Measurements from ENCODE around the gene PNPLA3.

DNA sequence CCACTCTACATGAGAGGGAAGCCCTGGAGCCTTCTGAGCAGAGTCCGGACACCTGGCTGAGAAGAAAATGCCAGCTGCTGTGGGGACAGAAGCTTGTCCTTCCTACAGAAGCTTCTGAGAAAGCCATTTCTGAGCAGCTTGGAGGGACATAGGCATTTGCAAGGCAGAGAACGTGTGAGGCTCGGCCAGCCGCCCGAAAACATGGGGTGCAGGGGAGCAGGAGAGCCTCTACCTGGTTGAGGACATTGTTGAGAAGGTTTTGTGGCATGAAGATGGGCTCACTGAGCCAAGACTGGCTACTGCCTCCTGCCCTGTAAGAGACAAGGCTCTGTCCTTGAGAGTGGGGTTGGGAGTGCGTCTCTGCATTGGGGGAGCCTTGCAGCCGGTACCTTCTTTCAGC lies 57.0 kb downstream of the PNPLA3 start:
- TF ChIP-seq, protein P1, sequence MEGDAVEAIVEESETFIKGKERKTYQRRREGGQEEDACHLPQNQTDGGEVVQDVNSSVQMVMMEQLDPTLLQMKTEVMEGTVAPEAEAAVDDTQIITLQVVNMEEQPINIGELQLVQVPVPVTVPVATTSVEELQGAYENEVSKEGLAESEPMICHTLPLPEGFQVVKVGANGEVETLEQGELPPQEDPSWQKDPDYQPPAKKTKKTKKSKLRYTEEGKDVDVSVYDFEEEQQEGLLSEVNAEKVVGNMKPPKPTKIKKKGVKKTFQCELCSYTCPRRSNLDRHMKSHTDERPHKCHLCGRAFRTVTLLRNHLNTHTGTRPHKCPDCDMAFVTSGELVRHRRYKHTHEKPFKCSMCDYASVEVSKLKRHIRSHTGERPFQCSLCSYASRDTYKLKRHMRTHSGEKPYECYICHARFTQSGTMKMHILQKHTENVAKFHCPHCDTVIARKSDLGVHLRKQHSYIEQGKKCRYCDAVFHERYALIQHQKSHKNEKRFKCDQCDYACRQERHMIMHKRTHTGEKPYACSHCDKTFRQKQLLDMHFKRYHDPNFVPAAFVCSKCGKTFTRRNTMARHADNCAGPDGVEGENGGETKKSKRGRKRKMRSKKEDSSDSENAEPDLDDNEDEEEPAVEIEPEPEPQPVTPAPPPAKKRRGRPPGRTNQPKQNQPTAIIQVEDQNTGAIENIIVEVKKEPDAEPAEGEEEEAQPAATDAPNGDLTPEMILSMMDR (IDR thresholded peaks at IDR 0.05): no peak
- TF ChIP-seq POLR2A (IDR thresholded peaks at IDR 0.05): no peak

All from uterus (tissue), 2 donors.